HG02870 (cell line): ENCODE results near the gene PRICKLE2.

Experiments
- ATAC-seq: cut with Tn5 transposase; IDR thresholded peaks from one replicate; pipeline ENCODE4 v1.9.1; 2021; ENCODE audit warnings: mild to moderate bottlenecking, moderate library complexity; ENCODE audit not compliant: unreplicated experiment

PRICKLE2 gene

DNA sequence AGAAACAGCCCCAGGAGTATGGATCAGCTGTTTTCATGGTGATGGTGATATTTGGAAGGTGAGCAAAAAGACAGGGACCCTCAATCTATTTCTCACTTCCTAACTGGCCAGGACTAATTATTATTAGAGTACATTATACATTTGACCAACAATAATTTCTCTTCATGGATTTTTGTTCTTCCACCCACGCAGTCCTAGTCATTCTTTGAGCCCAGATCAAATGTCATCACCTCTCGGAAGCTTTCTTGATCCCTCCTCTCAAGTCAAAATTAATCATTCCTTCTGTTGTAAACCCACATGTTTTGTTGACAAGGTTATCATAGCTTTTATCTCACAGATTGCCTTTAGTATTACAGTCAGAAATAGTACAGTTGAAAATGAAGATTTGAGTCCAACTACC lies 29.2 kb upstream of the PRICKLE2 start:
- ATAC-seq = no peak

DNA sequence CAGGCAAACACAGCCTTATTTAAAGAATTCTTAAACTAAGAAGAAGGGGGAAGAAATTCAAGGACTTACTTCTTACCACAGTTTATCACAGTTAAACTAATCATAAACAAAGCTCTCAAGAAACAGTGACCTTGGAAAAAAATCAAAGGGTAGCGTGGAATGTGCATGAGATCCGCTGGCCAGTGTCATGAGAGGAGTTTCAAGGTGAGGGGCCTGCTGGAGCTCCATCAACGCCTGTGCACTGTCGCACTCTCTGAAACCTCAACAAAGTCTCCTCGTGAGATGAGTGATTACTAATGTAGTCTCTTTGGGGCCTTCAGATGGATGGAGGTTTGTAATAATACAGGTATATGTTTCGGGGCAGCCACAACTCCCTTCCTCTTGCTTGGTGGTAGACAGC lies 28.4 kb upstream of the PRICKLE2 start:
- ATAC-seq = no peak

DNA sequence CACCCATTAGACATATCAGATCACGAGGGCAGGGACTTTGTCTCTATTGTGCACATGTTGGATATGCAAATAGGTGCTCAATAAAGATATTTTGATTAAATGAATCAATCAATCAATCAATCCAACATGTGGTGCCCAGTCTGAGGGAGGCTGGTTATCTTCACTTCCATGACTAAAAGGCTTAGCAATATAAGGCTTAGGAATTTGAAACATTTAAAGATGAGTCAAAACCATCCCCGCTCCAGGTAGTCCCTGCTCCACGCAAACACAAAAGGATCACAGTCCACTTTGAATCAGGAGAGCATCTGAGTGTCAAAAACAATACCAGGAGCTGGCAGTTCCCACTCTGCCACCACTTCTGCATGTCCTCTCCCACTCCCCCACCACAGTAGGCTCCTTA lies 25.8 kb upstream of the PRICKLE2 start:
- no peak for ATAC-seq

DNA sequence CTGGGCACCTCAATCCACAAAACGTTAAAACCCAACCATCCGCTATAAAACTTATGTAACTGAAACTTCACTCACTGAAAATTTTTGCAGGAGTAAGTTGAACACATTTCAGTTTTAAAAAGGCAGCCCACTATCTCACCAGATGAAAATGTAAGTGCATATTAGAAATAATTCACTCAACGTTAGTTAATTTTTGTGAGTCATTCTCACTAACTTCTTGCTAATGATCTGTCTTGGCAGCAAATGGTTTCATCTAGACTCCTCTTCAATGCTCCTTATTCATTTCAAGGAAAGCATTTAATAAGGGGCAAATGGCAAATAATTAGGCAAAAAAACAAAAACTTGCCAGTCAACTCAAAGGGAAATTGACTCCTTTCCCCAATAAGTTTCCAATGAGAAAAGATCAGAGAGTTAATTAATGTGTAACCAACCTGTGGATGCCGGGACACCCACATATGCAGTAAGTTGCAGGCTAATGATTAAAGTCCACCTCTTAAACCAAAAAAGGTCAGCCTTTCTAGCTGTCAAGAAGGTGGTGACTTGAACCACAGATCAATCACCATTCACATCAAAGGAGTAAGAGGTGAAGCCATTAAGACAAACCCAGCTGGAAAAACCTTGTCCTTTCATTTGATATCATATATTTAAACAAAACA lies 22.9 kb upstream of the PRICKLE2 start:
- ATAC-seq = no peak

DNA sequence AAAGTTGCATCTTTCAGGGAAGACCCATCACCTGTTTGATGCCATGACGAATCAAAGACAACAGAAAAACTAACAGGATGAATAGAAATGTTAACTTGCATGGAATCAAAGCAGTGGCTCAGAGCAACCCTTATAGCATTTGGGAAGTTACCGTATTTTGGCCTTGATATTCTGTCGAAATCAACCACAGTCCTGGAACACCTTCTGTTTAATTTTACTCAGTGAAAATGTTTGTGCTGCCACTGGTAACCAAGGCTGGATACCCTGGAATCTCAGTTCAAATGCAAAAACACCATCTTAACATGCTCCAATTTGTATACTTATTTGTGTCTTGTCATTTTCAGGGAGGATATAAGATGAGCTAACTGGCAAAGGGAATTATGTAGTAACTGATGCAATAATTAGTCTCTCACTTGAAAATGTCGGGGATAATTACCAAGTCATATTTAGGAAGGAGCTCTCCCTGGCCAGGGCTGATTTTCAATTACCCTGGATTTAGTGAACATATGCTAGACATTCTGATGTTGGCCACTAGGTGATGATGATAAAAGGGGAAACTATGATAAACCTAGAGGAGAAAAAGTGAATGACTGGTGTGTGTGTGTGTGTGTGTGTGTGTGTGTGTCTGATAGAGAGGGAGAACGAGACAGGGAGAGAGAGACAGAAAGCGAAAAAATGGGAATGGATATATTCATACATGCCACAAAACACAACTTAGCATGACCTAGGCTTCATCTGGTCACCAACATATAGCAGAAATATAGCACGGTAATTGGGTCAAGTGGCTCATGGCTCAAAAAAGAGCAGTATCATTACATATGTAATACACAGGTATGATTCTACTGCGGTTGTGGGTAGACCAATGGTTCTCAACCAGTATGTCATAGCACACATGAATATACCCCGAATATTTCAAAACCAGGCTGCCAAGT lies 19.0 kb upstream of the PRICKLE2 start:
- ATAC-seq = peak; percentile 64

DNA sequence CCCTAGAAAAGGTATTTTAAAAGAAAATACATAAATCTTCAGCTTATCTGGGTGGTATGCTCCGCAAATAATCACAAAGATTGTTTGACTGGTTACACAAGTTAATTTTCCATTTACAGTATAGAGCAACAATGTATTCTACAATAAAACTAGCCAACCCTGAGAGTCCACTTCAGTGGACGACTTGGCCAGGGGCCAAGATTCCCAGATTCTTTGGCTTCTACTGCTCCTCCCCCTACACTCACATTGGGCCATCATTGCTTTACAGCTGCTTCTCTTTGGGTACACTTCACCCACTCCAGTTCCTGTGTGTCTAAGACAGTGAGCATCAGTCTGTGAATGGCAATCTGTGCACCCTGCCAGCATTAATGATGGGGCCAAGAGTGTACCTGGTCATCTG lies 17.2 kb upstream of the PRICKLE2 start:
- no peak for ATAC-seq

DNA sequence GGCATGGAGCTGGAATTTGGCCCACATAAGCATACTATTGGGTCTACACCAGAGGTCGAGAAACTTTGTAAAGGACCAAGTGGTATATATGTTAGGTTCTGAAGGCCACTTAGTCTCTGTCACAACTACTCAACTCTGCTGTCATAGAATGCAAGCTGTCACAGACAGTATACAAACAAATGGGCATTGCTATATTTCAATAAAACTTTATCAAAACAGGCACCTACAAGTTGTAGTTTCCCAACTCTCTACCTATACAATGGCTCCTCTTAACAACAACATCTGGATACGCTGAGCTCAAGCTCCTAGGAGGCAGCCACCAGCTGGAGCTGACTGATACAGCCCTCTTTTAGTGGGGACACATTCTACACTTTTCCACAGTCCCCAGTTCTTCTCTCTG lies 15.7 kb upstream of the PRICKLE2 start:
- no peak for ATAC-seq

DNA sequence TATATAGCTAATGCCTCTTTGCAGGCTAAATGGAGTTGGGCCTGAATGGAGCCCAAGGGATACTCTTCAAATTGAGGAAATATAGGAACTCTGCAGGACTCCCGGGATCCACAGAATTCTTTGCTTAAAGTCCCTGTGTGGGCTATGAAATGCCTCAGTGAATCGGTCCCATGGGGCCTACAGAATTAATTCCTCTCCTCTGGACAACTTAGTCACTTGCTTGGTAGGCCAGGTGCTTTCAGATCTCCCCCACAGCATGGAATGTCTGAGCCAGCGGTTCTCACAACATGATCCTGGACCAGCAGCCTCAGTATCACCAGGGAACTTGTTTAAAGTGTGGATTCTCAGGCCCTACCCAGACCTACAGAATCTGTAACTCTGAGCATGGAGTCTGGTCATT lies 15.1 kb upstream of the PRICKLE2 start:
- no peak for ATAC-seq

DNA sequence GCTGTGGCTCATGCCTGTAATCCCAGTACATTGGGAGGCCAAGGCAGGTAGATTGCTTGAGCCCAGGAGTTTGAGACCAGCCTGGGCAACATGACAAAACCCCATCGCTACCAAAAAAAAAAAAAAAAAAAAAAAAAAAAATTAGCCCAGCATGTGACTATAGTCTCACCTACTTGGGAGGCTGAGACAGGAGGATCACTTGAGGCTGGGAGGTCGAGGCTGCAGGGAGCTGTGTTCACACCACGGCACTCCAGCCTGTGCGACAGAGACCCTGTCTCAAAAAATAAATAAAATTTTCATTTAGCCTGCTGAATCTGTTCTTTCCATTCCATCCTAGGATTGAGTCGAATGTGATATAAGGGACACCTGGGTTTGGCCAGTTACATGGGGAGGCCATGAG lies 14.6 kb upstream of the PRICKLE2 start:
- no peak for ATAC-seq

DNA sequence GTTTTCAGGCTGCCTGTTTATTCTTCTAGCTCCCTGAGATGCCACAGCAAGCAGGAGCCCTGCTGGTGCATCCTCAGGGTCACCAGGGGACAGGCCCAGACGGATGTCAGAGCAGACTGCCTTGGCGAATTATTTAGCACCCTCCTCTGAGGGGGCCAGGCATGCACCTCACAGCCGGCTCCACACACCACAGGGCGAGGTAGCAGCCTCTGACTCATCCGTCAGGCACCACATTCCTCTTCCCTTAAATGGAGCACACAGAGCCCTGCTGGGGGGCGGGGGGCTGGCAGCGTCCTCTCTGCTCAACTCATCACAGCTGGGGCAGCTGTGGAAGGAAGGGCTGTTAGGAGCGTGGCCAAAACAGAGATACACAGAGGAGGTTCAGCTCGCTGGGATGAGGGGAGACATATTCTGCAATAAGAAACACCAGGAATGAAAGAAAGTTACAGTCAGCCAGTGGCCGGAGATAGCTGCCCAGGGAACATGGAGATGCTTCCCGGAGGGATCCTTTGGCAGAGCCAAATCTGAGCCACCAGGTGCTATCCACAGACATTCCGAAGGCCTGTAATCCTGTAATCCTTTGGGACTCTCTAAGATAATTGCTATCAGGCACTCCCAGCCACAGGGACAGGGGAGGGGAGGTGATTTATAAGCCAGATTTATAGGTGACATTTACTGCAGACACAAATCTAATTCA lies 13.9 kb upstream of the PRICKLE2 start:
- no peak for ATAC-seq

DNA sequence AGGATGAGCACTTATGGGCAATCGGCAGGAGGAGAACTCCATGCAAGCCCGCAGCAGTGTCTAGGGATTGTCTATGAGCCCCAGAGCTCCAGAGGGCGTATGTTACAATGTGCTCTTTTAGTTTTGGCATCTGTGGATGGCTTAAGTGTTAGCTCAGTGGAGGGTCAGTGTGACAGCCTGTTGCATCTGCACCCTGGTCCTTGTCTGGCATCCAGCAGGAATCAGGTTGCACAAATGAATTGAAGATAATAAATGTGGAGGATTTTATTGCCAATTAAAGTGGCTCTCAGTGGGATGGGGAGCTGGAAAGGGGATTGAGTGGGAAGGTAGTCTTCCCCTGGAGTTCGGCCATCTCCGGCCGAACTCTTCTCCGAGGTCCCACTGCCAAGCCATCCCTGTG lies 11.8 kb upstream of the PRICKLE2 start:
- ATAC-seq = no peak

DNA sequence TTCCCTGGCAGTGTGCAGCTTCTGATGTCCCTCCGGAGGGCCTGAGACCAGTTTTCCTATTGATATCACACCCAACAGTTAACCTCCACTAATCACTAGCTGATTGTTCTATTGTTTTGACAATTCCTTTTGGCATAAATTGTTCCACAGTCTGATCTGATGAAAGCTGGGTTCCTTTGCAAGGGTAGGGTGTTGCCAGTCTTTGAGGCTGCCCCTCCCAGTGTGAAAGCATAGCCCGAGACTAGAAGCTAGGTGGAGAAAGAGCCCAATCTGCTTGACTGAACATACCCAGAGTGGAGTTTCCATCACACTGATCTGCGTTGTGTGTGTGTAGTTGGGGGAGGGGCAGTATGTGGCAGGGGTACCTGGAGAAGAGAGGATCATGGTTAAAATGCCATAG lies 10.3 kb upstream of the PRICKLE2 start:
- ATAC-seq = no peak

DNA sequence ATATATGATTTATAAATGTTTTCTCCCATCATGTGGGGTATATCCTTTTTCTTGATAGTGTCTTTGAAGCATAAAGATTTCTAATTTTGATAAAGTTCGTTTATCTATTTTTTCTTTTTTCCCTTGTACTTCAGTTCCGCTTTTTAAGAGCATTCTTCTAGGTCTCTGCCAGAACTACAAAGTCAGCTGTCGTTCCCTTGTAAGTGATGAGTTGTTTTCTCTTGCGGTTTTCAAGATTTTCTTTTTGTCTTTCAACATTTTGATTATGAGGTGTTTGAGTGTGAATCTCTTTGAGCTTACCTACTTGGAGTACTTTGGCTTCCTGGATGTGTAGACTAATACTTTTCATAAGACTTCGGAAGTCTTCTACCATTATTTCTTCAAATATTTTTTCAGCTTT lies 9.3 kb upstream of the PRICKLE2 start:
- ATAC-seq = no peak

DNA sequence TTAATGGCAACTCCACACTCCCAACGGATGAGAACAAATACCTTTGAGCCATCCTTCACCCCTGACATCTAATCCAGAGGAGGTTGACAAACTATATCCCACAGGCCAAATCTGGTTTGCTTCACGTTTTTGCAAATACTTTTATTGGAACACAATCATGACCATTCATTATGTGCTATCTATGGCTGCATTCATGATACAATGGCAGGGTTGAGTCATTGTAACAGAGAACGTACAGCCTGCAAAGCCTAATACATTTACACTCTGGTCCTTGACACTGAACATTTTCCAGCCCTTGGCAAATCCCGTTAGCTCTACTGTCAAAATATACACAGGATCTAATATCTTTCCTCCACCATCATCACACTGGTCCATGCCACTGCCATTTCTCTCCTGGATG lies 7.6 kb upstream of the PRICKLE2 start:
- ATAC-seq = no peak

DNA sequence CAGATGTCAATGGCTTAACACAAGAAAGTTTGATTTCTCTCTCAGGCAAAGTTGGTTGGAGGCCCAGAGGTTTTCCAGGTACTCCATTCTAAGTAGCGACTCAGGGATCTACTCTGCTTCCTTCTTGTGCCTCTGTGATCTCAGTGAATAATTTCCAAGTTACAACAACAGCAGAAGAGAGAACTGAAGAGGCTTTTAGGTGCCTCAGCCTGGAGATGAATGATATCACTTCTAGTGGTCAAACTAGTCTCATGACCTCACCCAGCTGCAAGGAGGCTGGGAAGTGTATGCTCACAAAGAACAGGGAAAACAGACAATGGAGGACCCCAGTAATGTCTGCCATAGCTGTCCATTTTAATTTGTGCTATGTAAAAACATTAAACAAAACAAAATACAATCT lies 4.6 kb upstream of the PRICKLE2 start:
- ATAC-seq = no peak

DNA sequence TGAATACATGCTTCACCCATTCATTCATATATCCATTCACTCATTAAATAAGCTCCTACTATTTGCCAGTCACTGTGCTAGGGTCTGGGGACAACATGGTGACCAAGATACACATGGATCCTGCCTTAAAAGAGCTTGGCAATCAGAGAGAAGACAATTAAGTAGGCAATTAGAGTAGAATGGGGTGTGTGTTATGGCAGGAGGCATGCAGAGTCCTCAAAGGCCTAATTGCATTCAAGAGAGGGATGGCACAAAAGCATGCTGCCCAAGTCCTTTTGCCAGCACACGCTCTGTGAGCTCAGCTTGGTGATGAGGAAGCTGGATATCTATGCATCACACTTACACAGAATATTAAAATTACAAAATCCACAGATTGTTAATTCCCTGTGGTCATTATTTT lies 2.8 kb upstream of the PRICKLE2 start:
- no peak for ATAC-seq

DNA sequence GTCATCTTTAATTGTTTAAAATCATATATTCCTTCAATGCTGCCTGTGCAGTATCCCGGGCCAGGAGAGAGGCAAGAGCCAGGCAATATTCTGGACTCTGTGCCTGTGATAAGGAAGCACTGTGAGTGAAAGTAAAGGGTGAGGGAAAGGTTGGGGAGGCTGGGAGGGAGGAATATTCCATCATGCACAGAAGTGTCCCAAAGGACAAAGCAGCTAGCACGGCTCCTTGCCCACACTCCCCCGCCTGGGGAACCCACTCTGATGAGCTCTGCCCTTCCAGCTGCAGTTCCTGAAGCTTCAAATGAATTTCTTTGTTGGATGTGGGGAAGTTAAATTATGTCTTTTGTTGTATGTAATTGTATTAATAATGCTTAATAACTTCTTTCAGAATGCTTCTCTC lies 1.5 kb upstream of the PRICKLE2 start:
- ATAC-seq = no peak

DNA sequence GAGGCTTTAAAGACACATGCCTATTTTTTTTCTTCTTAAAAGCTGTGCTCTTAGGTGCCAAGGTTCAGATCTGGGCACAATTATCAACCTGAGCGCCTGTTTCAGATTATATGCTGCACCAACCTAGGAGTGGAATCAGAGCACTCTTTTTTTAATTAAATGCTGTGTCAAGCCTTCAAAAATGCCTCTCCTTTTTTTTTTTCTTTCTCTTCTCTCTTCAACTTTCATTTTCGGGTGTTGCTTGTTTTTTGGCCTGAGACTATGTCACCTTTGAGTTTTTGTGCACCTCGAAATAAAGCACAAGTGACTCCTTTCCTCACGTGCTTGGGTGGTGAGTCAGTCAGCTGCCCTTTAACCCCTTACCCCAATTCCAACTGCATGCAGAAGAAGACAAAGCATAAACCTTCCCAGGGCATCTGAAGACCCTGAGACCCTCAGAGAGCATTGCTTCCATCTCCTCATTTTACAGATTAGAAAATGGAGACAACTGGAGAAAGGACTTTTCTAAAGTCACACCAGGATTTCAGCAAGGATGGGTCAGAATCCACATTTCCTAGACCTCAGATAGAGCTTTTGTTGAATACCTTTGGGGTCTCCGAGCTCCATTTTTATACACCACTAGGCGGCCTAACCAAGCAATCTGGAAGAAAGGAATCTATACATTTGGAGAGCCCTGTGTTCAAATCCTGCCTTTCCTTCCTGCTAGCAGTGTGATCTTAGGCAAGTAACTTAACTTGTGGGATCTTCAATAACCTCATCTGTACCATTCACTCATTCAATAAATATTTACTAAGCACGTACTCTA lies 631 bp upstream of the PRICKLE2 start:
- peak; percentile 19 for ATAC-seq

DNA sequence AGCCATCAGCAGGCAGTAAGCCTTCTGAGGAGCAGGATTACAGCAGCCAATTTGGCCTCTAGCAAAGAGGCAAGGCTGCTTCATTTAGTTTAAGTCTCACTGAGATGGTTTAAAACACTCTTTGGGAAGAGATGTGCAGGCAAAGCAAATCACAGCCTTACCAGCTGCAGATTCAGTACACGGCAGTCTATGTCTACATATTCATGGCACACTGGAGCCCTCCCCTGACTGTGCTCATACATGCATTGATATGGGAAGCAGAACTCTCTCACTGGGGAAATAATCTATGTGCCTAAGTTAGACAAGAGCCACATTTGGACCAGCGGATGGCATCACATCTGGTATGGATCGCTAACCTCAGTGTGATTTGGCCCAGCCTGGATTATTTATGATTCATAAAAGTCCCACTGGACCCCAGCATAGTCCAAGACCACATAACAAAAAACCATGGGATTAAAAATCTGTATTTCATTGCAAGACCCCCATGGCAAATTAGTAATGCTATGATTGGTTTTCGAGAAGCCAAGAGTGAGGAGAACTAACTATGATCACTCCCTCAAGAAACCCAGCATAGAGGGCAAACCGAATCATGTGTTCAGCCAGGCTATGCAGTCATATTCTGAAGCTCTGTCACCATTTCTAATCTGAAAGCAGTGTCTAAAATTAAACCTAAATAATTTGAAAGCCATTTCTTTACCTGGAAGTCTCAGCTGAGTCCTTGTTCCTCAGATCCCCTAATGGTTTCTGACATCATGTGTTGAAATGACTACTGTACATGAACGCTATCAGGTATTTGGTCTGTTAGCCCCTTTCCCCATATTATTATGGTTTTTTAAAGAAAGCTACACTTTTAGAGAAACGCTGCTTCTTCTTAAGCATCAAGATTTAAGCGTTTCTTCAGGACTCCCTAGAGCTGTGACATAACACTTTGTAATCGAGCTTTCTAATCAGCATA lies 1.2 kb downstream of the PRICKLE2 start:
- ATAC-seq = no peak
